HG02885 (cell line): Measurements from ENCODE around the gene GAB1.
"Not testable (repeated sequence)": the region's sequence is repeated elsewhere in the genome, so short reads cannot be mapped to it uniquely, and the experiment has no call there.

Experiments used
- ATAC-seq: cut with Tn5 transposase; IDR thresholded peaks from one replicate; pipeline ENCODE4 v1.9.1; 2021; ENCODE audit warnings: mild to moderate bottlenecking; ENCODE audit not compliant: unreplicated experiment, poor library complexity

GAB1 gene

DNA sequence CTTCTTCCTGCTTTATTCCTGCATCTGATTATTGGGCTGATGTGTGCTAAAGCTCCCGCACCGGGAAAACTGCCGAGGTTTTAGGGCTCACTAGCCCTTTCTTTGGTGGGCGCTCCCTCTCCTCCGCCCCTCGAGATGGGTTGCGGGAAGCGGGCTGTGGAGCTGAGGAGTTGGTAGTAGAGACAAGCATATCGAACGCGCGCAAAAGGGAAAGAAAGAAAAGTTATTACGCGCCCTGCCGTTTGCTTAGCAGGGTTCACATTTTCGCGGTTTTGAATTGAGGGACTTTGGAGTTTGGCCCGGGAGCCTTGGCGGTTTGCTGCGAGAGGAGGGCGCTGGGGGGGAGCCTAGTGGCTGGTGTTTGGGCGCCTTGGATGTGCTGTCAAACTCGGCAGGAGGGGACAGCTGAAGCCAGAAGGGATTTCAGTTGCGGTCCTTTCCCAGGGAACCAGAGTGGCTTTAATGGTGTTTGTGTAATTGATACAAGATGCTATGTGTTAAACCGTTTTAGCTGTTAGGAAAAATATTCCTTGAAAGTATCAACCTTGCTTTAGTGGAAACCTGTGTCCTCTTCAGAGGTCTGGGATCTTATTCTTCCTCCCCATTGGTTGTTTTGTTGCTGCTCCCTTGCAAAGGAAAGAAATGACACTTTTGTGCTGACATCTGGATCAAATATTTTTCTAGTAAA is 1.1 kb downstream of the GAB1 start:
- ATAC-seq, result no peak

DNA sequence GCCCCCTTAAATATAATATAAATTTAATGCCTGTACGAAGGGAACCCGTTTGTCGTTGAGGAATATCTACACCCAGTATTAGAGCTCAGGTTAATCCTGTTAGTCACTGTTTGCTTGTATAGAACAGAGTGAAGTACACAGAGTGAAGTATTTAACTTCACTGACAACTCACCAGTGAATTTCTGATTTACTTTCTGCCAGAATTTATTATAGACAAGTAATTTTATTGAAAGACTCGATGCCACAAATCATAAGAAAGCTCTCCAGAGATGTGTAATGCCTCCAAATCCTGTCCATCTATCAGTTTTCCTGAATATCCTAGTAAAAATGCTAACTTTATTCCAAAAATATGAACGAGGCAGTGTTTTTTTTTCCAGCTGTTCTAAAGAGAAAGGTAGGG is 1.6 kb downstream of the GAB1 start:
- no peak for ATAC-seq

DNA sequence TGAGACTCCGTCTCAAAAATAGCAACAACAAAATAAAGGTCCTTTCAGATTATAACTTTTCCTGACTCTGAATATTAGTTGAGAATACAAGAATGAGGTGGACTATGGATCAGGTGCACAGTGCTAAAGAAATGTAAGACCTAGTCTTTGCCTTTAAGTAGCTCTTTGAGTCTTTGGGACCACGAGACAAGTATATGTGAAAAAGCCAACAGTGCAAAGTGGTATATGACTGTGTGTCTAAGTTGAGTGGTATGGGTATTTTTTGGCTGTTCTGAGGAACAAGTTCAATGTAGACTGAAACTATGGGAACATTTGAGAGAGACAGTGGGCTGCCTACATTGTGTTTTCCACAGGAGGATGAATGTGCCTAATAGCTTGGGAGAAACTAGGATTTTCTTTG is 2.8 kb downstream of the GAB1 start:
- ATAC-seq, result no peak

DNA sequence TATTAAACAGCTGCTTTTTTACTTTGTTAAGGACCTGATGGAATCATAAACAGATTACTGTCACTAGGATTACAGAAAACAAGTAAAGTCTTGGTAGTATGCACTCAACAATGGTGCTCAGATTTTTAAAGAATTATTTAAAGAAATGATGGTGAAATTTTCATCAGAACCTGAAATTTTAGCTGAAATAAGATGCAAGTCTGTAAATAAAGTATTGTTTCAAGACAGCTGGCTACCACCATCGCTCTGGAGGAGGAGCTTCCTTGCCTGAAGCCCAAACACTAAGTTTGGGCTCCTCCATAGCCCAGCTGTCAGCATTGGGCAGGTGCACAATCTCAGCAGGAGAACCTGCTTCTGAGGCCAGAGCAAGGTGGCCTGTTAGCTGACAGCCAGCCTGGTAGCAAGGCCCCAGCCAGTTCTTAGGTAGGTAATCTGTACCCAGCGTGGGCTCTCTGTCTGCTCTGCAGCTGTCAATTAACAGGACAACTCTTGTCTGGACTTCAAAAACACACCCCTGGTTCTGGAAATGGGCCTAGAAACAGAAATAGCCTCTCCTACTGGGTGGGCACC is 4.6 kb downstream of the GAB1 start:
- no peak for ATAC-seq

DNA sequence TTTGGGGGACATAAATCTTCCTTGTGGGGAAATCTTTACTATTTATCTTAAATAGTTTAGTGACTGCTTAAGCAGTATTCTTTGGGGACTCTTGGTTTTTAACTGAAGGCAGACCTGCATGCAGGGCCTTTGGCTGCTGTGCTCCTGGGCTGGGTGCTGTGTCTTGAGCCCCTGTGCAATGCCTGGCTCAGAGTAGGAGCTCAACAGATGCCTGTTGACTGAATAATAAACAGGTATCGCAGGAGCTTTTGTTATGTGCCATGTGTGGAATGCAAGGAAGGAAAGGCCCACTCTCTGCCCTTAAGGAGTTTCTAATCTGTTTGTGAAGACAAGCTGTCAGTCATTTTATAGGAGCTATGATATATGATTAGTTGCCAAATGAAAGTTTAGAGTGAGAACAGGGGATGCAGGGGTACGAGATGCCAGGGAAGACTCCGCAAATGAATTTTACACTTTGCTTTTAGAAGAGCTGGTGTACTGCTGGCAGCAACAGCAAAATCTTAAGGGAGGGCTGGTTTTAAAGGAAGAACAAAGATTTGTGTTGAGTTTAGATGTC is 6.7 kb downstream of the GAB1 start:
- no peak for ATAC-seq

DNA sequence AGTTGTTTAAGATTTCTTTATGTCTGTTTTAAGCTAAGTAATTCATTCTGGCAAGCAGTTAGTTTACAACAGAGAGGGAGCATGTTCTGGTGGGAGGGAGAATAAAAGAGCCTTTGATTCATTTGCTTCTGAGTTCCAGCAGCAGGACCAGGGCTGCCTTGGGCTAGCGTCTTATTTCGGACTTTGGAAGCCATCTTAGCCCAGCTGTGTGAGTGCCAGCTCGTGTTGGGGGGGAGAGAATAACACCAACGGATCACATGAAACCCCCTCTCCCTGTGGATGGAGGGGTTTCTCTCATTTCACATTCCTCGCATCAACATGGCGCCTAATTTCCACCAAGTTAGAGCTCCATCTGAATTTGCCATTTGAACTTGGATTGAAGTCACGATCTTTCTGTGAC is 7.4 kb downstream of the GAB1 start:
- no peak for ATAC-seq

DNA sequence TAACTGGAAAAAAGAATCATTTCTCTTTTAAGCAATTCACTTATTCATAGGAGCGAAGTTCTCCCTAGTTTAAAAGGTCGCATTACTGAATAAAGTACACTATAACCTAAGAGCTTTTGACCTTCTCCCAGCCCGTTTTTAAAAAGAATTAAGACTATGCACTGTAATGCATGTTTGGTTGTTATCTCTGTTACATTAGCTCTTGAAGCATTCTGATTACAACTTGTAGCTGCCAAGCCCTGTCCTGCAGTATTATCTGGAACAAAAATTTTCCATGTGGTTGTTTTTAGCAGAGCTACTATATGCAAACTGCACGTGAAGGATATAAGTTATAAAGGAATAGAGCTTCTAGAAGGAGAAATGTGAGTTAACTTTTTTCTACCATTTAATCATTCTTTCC is 8.1 kb downstream of the GAB1 start:
- ATAC-seq, result no peak

DNA sequence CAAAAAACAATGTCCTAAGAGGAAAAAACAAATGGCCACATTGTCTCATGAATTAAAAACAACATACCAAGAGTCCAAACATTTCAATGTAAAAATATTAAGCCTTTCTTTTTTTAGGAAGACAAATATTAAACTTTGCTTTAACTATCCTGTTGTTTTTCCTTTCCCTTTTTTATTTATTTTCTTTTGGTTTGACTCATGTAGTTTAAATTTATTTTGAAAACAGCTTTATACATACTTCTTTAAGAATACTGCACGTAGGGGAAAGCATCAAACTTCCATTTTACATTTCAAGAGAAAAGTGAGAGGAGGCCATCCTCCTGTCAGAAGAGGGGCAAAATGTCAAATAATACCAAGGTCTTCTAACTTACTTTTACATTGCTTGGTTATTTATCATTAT is 8.7 kb downstream of the GAB1 start:
- ATAC-seq, result no peak

DNA sequence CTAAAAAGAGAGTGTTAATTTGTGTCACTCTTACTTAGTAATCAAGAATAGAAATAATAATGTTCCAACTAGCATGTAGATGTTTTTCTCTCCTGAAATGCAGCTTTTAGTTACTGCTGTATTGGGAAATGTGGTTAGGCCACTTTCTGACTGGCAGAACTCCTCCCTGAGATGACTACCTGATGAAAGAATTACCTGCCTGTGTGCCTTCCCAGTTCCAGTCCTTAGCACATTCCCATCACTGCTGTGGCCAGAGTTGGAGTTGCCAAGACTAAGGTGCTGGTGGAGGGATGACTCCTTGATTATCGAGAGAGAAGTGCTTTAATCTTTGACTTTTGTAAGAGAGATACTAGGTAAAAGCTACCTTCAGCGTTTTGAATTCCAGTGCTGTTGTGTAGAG is 9.5 kb downstream of the GAB1 start:
- ATAC-seq, result no peak

DNA sequence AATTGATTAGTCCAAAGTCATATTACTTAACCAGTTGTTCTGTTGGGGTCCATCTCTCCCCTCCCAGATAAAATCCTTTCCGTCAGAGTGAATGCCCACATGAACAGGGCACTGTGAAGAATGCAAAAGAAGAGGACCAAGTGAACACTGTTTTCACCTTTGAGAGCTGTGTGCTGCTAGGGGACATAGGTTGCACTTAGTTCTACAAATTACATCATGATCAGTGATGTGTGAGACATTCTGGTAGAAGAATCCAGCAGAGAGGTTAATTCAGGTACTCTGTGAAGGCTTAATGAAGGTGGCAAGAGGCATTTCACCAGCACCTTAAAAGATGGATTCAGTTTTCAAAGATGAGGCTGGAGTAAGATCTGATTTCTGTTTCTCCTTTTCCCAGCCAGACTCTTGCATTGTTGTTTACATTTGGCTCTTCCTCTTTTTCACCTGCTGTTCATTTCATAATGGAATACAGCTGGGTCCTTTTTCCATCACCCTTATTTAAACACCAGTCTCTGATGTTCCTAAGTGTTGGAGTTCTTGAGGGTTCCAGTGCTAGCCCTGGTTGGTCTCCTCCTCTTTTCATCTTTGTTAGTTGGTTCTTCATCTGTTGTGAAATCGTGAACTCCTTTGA is 10.9 kb downstream of the GAB1 start:
- ATAC-seq, result no peak

DNA sequence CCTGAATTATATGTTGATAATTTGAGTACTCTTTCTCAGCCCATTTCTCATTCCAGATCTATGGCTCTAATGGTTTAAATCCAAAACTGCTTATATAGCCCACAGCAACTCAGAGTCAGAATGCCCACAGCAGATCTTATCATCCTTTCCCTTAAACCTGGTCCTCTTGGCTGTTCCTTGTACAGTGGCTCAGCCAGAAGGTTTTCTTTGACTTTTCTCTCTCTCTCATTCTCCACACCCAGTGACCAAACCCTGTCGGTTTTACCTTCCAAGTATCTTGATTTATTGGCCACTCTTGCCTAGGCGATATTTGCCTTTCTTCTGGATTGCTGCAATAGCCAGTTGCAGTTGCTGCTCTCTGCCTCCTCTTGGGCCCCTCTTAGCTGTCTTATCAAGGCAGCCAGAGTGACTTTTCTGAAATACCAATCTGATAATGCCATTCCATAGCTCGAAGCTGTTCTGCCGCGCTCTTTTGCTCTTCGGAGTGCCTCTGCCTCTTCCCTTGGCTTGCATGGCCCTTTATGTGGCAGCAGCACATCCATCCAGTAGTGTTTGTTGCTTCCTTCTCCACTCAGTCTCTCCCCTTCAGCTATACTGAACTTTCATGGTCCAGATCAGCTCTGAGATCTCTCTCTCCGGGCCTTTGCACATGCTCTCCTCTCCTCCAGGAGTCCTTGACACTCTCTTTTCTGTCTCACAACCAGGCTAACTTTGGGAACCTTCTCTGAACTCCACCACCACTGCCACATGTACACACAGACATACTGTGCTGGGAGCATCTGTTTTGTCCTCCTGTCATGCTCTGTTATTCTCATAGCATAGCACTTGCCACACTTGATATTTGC is 11.8 kb downstream of the GAB1 start:
- ATAC-seq, result no peak

DNA sequence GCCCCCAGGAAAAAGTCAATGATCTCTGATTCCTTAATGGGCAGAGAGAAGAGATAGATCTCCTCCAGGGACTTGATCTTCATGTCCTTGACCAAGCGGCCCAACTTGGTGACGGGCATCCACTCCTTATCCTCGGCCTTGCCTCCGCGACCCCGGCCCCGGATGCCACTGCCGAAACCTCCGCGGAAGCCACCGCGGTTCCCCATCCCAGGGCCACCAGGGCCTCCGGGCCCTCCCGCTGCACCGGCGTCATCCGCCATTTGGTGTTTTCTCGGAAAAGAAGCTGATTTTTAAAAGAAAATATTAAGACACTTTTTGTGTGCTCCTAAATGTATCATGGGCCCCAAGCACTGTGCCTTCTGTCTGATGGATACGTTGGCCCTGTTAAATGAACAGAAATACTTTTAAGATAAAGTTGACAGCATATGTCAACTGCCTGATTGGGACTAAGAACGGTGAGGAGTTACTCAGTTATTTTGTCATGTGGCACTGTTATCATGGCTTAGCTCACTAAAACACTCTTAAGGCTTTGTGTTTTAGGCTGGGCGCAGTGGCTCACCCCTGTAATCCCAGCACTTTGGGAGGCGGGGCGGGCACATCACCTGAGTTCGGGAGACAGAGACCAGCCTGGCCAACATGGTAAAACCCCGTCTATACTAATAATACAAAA is 13.3 kb downstream of the GAB1 start:
- not testable (repeated sequence) for ATAC-seq

DNA sequence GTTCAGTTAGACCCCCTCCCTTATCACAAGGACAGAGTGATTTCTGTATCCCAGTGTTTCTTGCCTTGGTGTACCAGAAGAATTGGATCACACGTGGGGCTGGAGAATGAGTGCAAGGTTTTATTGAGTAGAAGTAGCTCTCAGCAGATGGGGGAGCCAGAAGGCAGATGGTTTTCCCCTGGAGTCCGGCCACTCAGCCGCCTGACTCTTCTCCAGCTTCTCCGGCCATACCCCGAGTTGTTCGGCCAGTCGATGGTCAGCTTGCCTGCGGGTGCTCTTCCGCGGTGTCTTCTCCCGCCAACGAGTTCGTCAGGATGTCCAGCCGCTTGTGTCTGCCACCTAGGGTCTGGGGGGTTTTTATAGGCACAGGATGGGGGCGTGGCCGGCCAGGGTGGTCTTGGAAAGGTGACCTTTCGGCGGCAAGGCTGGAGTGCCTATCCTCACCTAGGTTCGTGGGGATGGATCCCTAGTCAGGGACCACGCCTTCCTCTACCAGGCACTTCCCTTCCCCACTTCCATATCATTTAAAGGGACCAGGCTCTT is 14.5 kb downstream of the GAB1 start:
- ATAC-seq, result no peak

DNA sequence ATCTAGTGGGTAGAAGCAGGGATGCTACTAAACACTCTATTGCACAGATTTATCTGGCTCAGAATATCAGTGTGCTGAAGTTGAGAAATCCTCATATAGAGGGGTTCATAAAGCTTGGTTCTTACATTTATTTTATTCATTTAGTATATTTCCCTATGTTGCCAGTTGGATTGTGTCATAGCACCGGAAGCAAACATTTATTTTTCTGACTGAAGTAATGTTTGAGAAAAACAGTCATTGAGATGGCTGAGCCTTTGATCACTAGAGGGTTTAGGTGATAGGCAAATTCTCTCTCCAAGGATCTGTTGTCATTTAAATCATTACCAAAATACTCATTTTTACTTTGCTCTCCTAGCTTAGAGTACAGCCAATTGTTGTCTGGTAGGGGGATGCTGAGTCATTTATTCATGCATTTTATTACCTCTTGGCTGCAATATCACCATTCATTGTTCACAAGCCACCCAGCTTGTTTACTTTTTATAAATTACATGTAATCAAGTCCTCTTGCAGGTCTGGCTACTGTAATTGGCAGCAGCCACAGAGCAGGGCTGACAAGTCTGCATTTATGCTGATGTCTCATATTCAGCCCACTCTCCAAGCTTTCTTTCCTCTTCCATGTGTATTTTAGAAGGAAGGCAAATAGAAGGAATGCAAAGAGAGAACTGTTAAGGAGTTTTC is 15.2 kb downstream of the GAB1 start:
- ATAC-seq, result no peak

DNA sequence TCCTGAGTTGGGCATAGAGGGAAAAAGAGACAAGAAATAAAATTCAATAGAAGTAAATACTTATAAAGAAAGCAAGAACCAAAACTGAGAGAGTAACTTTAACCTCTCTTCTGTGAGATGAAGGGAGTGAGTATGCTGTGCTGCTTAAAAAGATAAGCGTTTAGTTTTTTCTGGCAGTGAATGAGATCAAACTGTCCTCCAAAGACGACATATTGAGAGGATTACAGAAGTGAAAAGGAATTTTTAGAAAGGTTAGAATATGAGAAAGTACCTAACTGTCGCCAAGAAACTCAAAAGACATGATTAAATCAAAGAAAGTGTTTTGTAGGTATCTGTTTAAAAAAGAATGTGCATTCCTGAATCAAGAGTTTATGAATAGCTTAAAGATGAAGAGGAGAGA is 16.0 kb downstream of the GAB1 start:
- no peak for ATAC-seq

DNA sequence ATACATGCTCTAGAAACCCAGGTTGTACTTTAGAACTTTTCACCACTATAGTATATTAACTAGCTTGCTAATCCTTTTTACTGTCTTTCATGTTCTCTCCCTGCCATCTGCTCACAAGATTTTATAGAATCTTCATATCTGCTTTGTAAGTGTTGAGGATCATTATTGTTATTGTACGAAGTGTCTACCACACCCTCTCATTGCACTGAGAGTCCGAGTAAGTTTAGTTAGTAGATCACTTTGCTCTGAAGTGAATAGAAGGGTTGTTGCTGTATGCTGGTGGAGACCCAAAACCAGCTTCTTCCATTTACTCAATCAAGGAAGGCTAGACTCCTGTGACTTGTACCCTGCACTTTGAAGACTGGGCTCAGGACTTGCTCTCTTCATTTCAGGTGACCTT is 17.1 kb downstream of the GAB1 start:
- ATAC-seq, result no peak

DNA sequence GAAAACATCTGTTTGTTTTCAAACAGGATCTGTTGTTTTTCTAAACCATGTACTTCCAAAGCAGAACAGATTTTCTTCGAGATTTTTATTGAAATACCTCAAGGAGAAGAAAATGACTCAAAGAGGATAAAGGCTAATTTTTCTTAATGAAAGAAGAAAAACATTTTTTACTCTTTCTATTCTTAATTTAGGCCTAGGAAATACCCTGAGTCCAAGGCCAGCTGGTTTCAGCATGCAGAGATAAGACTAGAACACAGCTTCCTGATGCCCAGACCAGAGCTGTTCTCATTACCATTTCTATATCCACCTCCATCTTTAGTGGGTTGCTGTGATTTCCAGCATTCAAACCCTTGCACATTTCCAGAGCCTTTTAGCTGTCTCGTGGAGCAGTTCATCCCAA is 18.3 kb downstream of the GAB1 start:
- peak; percentile 37 for ATAC-seq

DNA sequence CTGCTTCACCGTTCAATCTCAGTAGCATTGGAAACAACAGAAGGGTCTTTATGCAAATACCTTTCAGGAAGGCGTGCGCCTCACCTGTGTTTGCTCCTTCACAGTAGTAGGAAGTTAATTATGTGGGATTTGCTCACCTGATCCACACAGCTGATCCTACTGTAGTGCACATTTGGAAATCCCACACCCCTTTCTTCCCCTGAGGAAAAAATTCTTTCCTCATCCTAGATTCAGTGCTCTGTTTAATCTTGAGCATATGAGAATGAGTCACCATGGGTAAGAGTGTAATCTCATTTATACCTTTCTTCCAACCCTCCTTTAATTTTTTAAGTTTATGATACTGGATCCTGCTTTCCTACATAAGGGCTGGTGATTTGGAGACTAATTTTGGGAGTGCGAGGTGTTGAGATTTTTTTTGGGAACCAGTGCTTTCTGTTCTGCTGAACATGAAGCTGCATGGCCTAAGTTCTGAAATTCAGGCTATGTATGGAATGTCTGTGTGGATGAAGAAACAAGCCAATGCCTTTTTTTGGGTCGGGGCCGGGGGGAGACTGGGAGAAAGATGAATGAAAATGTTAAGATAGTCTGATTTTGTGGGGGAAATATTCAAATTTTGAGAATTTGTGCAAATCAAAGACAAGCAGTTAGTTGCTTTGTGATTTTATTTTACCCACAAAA is 19.0 kb downstream of the GAB1 start:
- ATAC-seq, result no peak

DNA sequence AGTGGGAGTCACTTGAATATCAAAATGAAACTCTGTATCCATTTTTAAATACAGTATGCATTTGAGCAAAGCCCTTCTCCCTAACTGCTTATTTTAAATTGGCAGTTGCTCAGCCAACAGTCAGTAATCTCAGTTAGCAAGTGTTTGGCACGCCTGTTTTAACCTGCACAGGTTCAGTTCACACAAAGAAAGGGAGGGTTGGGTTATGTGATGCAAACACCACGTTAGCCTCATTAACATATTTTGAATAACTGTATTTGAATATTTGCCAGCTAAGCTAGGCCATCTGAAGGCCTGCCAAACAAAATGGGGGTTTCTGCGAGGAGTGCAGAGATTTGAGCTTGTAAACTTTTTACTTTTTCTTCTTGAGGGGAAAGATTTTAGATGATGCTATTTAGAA is 19.8 kb downstream of the GAB1 start:
- peak; percentile 31 for ATAC-seq
